Erythroblast (primary cell): Measurements from ENCODE around the gene KCNK17.

Experiments used
- GATA1 ChIP-seq: IDR thresholded peaks from 2 replicates; pipeline ENCODE4 v1.6.1; 2011; ENCODE audit warnings: low read depth, mild to moderate bottlenecking, control low read depth, low read length, moderate library complexity
- POLR2A ChIP-seq: IDR thresholded peaks from 2 replicates; pipeline ENCODE4 v1.6.1; 2011; ENCODE audit warnings: mild to moderate bottlenecking, low read length

GRCh38 chr6:39280247-39280731 is 33.9 kb downstream of the KCNK17 start:
- no peak for TF ChIP-seq POLR2A
- TF ChIP-seq GATA1, result no peak
